Duodenal mucosa (tissue), 2 donors: Measurements from ENCODE around the gene ADD3.

Experiments
- H3K27ac ChIP-seq: one replicate; pipeline ENCODE4 v1.7.0; 2013; ENCODE audit warnings: low read depth, low read length
- H3K27me3 ChIP-seq, 2 donors: one replicate each; pipeline ENCODE4 v1.7.0; 2013; ENCODE audit warnings: low read length in 2 of 2, control low read depth in 1 of 2; ENCODE audit not compliant: insufficient read depth in 2 of 2, control insufficient read depth in 1 of 2
- H3K36me3 ChIP-seq, 2 donors: one replicate each; pipeline ENCODE4 v1.7.0; 2013; ENCODE audit warnings: low read length in 2 of 2, control low read depth in 1 of 2; ENCODE audit not compliant: insufficient read depth in 2 of 2, control insufficient read depth in 1 of 2
- H3K4me1 ChIP-seq, 2 donors: one replicate each; pipeline ENCODE4 v1.7.0; 2013; ENCODE audit warnings: low read length in 2 of 2, control low read depth in 1 of 2; ENCODE audit not compliant: insufficient read depth in 2 of 2, control insufficient read depth in 1 of 2
- H3K4me3 ChIP-seq, 2 donors: one replicate each; pipeline ENCODE4 v1.7.0; 2013; ENCODE audit warnings: low read length in 2 of 2, low read depth in 1 of 2
- H3K9ac ChIP-seq, 2 donors: one replicate each; pipeline ENCODE4 v1.7.0; 2013; ENCODE audit warnings: low read length in 2 of 2, low read depth in 1 of 2
- H3K9me3 ChIP-seq, 2 donors: one replicate each; pipeline ENCODE4 v1.7.0; 2013; ENCODE audit warnings: low read length in 2 of 2, control low read depth in 1 of 2; ENCODE audit not compliant: control insufficient read depth in 1 of 2

ADD3 gene

DNA sequence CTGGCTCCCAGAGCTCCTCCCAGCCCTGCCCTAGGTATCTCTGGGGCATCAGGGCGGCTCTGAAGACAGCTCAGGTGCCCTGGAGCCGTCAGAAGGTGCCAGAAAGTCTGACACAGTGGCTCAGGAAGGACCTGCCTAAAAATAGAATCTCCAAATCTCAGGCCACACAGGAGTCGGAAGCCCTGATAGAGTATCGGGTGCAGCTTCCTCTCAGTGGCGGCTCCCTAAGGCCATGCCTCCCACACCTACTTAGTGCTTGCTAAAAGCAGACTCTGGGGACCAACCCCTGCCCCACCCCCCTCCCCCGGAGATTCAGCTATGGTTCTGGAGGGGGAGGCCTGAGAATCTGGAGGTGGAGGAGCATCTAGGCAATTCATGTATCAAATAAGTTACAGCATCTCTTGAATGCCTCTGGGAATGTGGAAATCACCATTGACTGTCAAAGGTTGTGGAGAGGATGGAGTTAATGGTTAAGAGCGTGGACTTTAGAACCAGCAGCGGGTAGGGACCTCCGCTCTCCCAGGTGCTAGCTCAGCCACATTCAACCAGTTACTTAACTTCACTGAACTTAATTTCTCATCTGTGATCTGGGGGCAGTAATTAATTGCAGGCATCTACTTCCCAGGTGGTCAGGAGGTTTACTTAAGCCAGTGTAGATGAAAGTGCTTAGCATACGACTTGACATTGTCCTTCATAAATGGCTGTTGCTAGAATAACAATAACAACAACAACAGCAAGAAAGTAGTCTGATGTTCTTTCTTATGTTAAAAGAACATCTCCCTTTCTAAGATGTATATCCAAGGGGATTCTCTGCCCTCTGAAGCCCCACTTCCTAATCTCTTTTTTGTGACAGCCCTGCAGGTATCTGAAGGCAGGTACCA lies 161.1 kb downstream of the ADD3 start:
- Histone ChIP-seq H3K9me3 (no peaks in the 10 kb centered on the region), H3K27me3 (peaks cover 1 to 17% of the 10 kb centered on the region in 2 donors), H3K4me3 (no peak overlapping the region), H3K27ac (no peak overlapping the region), H3K4me1 (peaks cover 15 to 21% of the 10 kb centered on the region in 2 donors), H3K9ac (no peak overlapping the region), H3K36me3 (no peaks in the 10 kb centered on the region)

DNA sequence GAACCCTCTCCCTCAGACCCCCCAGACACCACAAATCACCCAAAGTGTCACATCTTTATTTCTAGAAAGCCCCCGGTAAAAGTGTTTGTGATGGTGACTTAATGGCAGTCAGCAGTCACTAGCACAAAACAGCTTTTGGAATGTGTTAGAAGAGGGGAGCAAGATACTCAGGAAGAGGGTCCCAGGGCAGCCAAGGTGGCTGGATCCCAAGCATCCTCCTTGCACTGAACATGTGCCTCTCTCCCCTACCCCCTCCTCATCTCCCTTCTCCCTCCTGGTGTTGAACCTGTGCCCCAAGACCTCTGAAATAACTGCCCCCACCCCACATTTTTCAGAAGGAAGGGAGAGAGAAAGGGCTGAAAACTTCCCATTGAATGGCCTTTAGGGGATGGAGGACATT lies 161.8 kb downstream of the ADD3 start:
- Histone ChIP-seq H3K27ac (no peak overlapping the region), H3K27me3 (peaks cover 3 to 17% of the 10 kb centered on the region in 2 donors)

DNA sequence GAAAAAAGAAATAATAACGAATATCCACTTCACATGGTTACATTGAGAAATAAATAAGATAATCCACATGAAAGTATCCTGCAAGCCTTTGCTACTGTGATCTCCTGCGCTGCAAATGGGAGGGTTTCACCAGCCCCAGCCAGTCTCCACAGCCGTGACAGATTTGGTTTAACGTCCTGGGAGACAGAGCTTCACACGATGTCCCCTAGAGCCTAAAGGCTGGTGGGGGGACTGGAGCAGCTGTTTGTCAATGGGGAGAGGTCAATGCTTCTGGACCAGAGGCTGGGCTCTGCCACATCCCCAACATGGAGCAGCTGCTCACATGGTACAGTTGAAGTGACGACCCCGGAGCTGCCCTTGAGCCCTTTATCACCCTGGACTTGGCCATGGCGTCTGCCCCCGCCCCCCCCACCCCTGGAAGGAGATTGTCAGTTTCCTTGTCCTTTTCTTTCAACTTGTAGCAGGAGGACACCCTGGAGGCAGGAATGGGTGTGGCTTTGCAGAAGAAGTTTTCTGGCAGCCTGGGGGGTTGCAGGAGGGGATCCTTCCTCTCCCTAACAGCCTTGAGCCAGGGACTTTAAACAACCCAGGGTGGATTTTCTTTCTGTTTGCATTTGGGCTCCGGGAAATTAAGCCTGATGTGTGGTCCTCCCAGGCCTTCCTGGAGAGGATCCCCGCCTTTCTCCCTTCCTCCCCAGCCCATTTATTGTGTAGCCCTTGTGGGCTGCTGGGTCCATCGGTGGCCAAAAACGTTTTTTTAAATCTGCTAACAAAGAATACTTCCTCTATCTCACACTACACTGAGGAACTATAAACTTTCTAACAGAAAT lies 162.6 kb downstream of the ADD3 start:
- Histone ChIP-seq H3K9ac (no peak overlapping the region), H3K36me3 (no peaks in the 10 kb centered on the region), H3K27me3 (peaks cover 3 to 17% of the 10 kb centered on the region in 2 donors), H3K4me1 (peaks cover 15 to 20% of the 10 kb centered on the region in 2 donors), H3K9me3 (no peaks in the 10 kb centered on the region), H3K4me3 (no peak overlapping the region), H3K27ac (no peak overlapping the region)

More for the DNA sequence above, 161.8 kb downstream of the ADD3 start:
- Histone ChIP-seq H3K9ac (no peak overlapping the region), H3K4me1 (peaks cover 15 to 20% of the 10 kb centered on the region in 2 donors), H3K4me3 (no peak overlapping the region), H3K9me3 (no peaks in the 10 kb centered on the region), H3K36me3 (no peaks in the 10 kb centered on the region)

DNA sequence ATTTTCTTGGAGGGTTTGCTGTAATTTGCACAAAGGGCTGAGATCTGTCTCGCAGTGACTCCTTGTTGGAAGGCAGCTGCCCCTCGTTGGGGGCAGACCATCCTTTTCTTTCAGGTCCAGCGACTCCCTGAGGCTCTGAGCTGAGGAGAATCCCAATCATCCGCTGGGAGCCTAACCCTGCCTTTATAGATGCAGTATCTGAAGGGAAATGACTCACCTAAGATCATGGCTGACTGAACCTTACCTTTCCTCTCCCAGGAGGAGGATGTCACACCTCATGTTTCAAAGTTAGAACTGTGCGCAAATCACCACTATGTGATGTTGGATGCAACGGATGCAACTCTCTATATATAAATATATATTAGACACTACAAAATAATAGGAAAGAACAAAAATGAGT lies 163.2 kb downstream of the ADD3 start:
- Histone ChIP-seq H3K4me1 (peaks cover 15 to 20% of the 10 kb centered on the region in 2 donors), H3K27ac (no peak overlapping the region), H3K27me3 (peaks cover 3 to 15% of the 10 kb centered on the region in 2 donors), H3K4me3 (no peak overlapping the region), H3K9ac (no peak overlapping the region), H3K9me3 (no peaks in the 10 kb centered on the region), H3K36me3 (no peaks in the 10 kb centered on the region)

DNA sequence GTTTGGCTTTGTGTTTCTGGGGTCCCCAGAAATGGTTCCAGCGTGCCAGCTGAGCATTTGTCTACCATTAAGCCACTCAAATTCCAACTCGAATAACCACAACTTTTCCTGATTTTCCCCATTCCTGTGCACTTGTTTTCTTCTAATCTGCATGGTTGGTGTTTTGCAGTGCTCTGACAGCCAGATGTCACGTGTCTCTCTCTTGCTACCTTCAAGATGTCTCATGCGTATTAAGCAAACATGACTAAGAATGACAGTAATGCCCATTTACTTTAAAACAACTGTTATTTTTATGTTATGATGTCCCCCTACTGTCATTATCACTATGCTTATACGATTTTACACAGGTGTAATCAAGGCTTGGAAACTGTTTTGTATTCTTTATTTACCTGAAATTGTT lies 164.4 kb downstream of the ADD3 start:
- H3K4me1 ChIP-seq = peaks cover 15 to 20% of the 10 kb centered on the region in 2 donors
- no peak overlapping the region for H3K9ac ChIP-seq
- H3K4me3 ChIP-seq = no peak overlapping the region
- peaks cover 3 to 10% of the 10 kb centered on the region in 2 donors for H3K27me3 ChIP-seq
- H3K9me3 ChIP-seq = no peaks in the 10 kb centered on the region
- no peak overlapping the region for H3K27ac ChIP-seq
- H3K36me3 ChIP-seq = no peaks in the 10 kb centered on the region

DNA sequence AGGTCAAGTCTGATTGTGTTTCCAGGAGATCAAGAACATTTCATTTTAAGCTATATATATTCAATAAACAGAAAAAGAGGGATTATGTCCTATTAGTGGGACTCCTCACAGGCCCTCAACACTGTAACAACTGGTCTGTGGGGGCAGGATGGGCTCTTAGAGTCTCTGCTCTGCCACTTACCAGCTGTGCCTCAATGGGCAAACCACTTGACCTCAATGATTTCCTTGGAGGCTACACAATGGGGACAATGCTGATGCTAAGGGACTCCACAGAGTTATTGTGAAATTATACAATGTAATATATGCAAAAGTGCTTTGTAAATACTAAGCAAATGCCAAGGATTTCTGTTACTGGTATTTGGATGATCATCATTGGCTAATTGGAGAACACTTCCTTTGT lies 166.4 kb downstream of the ADD3 start:
- H3K9me3 ChIP-seq = no peaks in the 10 kb centered on the region
- peaks cover 3% of the 10 kb centered on the region in 2 donors for H3K27me3 ChIP-seq
- H3K9ac ChIP-seq = no peak overlapping the region
- H3K36me3 ChIP-seq = no peaks in the 10 kb centered on the region
- no peak overlapping the region for H3K4me3 ChIP-seq
- H3K4me1 ChIP-seq = peaks cover 10 to 11% of the 10 kb centered on the region in 2 donors
- H3K27ac ChIP-seq = no peak overlapping the region

DNA sequence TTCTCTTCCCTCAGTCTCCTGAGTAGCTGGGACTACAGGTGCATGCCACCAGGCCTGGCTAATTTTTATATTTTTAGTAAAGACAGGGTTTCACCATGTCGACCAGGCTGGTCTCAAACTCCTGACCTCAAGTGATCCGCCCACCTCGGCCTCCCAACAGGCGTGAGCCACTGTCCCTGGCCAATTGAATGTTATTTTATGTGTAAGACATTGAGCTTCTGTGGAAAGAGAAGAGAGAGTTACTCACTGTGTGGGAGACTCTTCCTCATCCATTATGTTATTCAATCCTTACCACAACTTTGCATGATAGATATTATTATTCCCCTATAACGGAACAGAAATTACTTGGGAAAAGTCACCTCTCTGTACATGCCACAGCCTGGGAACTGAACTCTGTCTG lies 167.0 kb downstream of the ADD3 start:
- no peak overlapping the region for H3K27ac ChIP-seq

DNA sequence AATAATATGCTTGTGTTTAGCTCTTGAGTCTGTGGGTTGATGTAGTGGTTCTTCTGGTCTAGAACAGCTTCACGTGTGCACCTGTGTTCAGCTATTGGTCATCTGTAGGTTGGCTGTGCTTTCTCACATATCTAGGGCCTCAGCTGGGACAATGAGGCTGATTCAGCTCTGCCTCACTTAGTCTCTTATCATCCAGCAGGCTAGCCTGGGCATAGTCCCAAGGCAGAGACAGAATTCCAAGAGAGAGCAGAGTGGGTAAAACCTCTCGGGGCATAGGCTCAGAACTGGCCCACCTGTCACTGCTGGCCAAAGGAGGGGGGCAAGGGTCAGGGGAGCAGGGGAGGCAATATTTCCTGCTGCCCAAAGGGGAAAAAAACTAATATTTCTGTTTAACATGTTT lies 167.6 kb downstream of the ADD3 start:
- Histone ChIP-seq H3K27ac (no peak overlapping the region), H3K4me1 (peaks cover 0 to 4% of the 10 kb centered on the region in 2 donors)

More for the DNA sequence above, 167.0 kb downstream of the ADD3 start:
- Histone ChIP-seq H3K9me3 (no peaks in the 10 kb centered on the region), H3K36me3 (no peaks in the 10 kb centered on the region), H3K27me3 (peaks cover 0 to 3% of the 10 kb centered on the region in 2 donors), H3K4me3 (no peak overlapping the region), H3K4me1 (peaks cover 4 to 5% of the 10 kb centered on the region in 2 donors), H3K9ac (no peak overlapping the region)

DNA sequence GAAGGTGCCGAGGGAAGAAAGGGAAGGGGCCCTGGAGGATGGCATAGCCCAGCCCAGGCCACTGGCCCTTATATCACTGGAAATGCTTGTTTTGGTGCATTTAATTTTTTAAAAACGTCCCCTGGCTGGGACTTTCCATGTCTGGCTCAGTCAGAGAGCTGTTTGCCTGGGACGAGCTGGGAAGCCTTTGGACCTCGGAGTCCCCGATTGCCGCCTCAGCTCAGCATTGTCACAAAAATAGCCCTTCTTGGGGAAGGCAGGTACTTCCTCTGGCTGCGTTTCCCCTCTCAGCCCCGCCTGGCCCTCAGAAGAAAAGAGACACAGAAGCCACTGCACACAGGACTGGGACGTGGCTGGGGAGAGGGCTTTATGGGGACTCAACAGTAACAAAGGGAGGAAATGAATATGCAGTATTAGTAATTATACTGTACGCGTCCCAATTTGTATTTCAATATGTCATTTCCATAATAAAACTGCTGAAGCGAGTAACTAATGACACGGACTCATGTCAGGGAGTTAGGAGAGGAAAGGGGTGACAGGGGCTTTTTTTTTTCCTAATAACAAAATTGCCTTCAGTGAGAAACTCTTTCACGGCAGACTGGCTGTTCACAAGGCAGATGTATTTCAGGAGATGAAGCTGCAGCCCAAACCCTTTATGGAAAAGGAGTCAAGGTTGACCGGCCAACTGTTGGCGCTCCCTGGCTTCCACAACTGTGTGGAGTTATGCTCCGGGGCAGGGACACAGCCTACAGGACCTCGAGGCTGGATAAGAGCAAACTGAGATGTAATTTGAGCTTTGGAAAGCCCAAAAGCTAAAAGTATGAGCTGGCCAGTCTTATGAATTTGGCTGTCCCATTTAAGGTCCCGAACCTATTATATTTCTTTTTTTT lies 168.6 kb downstream of the ADD3 start:
- H3K9ac ChIP-seq = no peak overlapping the region
- peaks cover 0 to 3% of the 10 kb centered on the region in 2 donors for H3K27me3 ChIP-seq
- no peak overlapping the region for H3K4me3 ChIP-seq
- H3K27ac ChIP-seq = no peak overlapping the region
- no peaks in the 10 kb centered on the region for H3K9me3 ChIP-seq
- no peaks in the 10 kb centered on the region for H3K36me3 ChIP-seq
- no peaks in the 10 kb centered on the region for H3K4me1 ChIP-seq

More for the DNA sequence above, 167.6 kb downstream of the ADD3 start:
- Histone ChIP-seq H3K4me3 (no peak overlapping the region), H3K27me3 (peaks cover 0 to 3% of the 10 kb centered on the region in 2 donors), H3K36me3 (no peaks in the 10 kb centered on the region), H3K9ac (no peak overlapping the region), H3K9me3 (no peaks in the 10 kb centered on the region)
